Measurements from ENCODE around the gene FUBP3.

Gene FUBP3

GRCh38 chr9:130607640-130608420 lies 28.5 kb downstream of the FUBP3 start:
- no peak for DNase-seq

GRCh38 chr9:130608554-130609134 lies 29.3 kb downstream of the FUBP3 start:
- no peak for DNase-seq

GRCh38 chr9:130609163-130609562 lies 29.8 kb downstream of the FUBP3 start:
- no peak for DNase-seq

- no peak for DNase-seq
These were observed 31.7 kb downstream of the FUBP3 start for GRCh38 chr9:130610862-130611707.

GRCh38 chr9:130616451-130616850 lies 37.1 kb downstream of the FUBP3 start:
- DNase-seq, result no peak

GRCh38 chr9:130623466-130623865 lies 44.1 kb downstream of the FUBP3 start:
- DNase-seq, result no peak

- no peak for DNase-seq
These were observed 44.8 kb downstream of the FUBP3 start for GRCh38 chr9:130624154-130624553.

GRCh38 chr9:130626249-130626996 lies 47.0 kb downstream of the FUBP3 start:
- no peak for DNase-seq

- no peak for DNase-seq
These were observed 47.7 kb downstream of the FUBP3 start for GRCh38 chr9:130627051-130627450.

GRCh38 chr9:130627896-130628792 lies 48.8 kb downstream of the FUBP3 start:
- peak in 3 of 6 experiments; percentile 35 to 55 (median 39) for DNase-seq

- DNase-seq, result no peak
These were observed 50.2 kb downstream of the FUBP3 start for GRCh38 chr9:130629443-130630070.

- DNase-seq, result no peak
These were observed 50.7 kb downstream of the FUBP3 start for GRCh38 chr9:130630071-130630450.

- no peak for DNase-seq
These were observed 51.3 kb downstream of the FUBP3 start for GRCh38 chr9:130630506-130631330.

- no peak for DNase-seq
These were observed 52.1 kb downstream of the FUBP3 start for GRCh38 chr9:130631331-130632080.

- no peak for DNase-seq
These were observed 52.8 kb downstream of the FUBP3 start for GRCh38 chr9:130632081-130632710.

- no peak for DNase-seq
These were observed 53.5 kb downstream of the FUBP3 start for GRCh38 chr9:130632841-130633240.

GRCh38 chr9:130633336-130634190 lies 54.2 kb downstream of the FUBP3 start:
- no peak for DNase-seq

- DNase-seq, result no peak
These were observed 54.9 kb downstream of the FUBP3 start for GRCh38 chr9:130634191-130634768.

Data from stimulated activated naive CD4-positive, alpha-beta T cell (primary cell).